NCI-H2227 (cell line): Measurements from ENCODE around the gene SIRT5.
A peak's percentile ranks its signal among the peaks of the same experiment; 100 is the strongest.

Source experiments
- DNase-seq: peaks from one replicate; lab custom pipeline; 2025; ENCODE audit not compliant: unreplicated experiment; lab: John Stamatoyannopoulos, UW

The SIRT5 gene

GRCh38 chr6:13574571-13575376 is at the start of gene SIRT5:
SIRT5 (plus strand) TSS chr6:13574601; CDS start chr6:13584111, 9,510 bp downstream.
- peak; percentile 88 for DNase-seq

- DNase-seq = no peak
Observed at GRCh38 chr6:13524801-13525508, 49.4 kb upstream of the SIRT5 start.

GRCh38 chr6:13526357-13526726 is 48.1 kb upstream of the SIRT5 start:
- DNase-seq = no peak

- peak; percentile 40 for DNase-seq
Observed at GRCh38 chr6:13526727-13527670, 47.4 kb upstream of the SIRT5 start.

GRCh38 chr6:13527671-13528056 is 46.7 kb upstream of the SIRT5 start:
- no peak for DNase-seq

- DNase-seq = no peak
Observed at GRCh38 chr6:13528232-13528631, 46.2 kb upstream of the SIRT5 start.

GRCh38 chr6:13528777-13529343 is 45.5 kb upstream of the SIRT5 start:
- DNase-seq = peak; percentile 18

- DNase-seq = no peak
Observed at GRCh38 chr6:13531956-13532355, 42.4 kb upstream of the SIRT5 start.

- DNase-seq = no peak
Observed at GRCh38 chr6:13534536-13534935, 39.9 kb upstream of the SIRT5 start.

GRCh38 chr6:13535306-13535705 is 39.1 kb upstream of the SIRT5 start:
- no peak for DNase-seq

GRCh38 chr6:13536796-13537526 is 37.4 kb upstream of the SIRT5 start:
- no peak for DNase-seq

GRCh38 chr6:13537527-13537897 is 36.9 kb upstream of the SIRT5 start:
- no peak for DNase-seq

GRCh38 chr6:13538084-13538483 is 36.3 kb upstream of the SIRT5 start:
- DNase-seq = peak; percentile 28

- no peak for DNase-seq
Observed at GRCh38 chr6:13538600-13538999, 35.8 kb upstream of the SIRT5 start.

GRCh38 chr6:13539572-13539971 is 34.8 kb upstream of the SIRT5 start:
- no peak for DNase-seq

- no peak for DNase-seq
Observed at GRCh38 chr6:13541496-13541895, 32.9 kb upstream of the SIRT5 start.

GRCh38 chr6:13544454-13545186 is 29.8 kb upstream of the SIRT5 start:
- DNase-seq = no peak

GRCh38 chr6:13545885-13546284 is 28.5 kb upstream of the SIRT5 start:
- no peak for DNase-seq

GRCh38 chr6:13548500-13549210 is 25.7 kb upstream of the SIRT5 start:
- DNase-seq = no peak
